GM23338 (cell line): ENCODE data around the gene LAMC2.

ENCODE experiments used
- CTCF ChIP-seq, 2 experiments: fragments of 200-600 bp in 1 of 2; sonication (generic) in 1 of 2; conservative IDR thresholded peaks; 2 replicates each; pipeline versions ENCODE4 v1.5.1 to v1.6.1; 2016 to 2017; ENCODE audit warnings: antibody characterized with exemption in 2 of 2, low read depth in 2 of 2, mild to moderate bottlenecking in 2 of 2, moderate library complexity in 1 of 2
- EZH2 ChIP-seq: fragments of 200-600 bp; sonication (generic); IDR thresholded peaks from one replicate; pipeline ENCODE4 v1.8.0; 2017; ENCODE audit warnings: antibody characterized with exemption, mild to moderate bottlenecking, low read depth; ENCODE audit not compliant: unreplicated experiment
- JUNB ChIP-seq: IDR thresholded peaks from one replicate; pipeline ENCODE4 v1.6.1; 2016; ENCODE audit warnings: antibody characterized with exemption; ENCODE audit not compliant: unreplicated experiment
- NANOG ChIP-seq: IDR thresholded peaks from 2 replicates; pipeline ENCODE4 v1.6.1; 2016; ENCODE audit warnings: antibody characterized with exemption, borderline replicate concordance
- POLR2AphosphoS5 ChIP-seq: IDR thresholded peaks from 2 replicates; pipeline ENCODE4 v1.6.1; 2016; ENCODE audit warnings: antibody characterized with exemption, low read depth
- REST ChIP-seq: IDR thresholded peaks from one replicate; pipeline ENCODE4 v1.6.1; 2018; ENCODE audit warnings: antibody characterized with exemption; ENCODE audit not compliant: unreplicated experiment
- TF ChIP-seq, protein P1 (sequence below): fragments of 250-450 bp; sonication (Bioruptor Pico); IDR thresholded peaks from 2 replicates; pipeline ENCODE4 v1.5.0; 2020; ENCODE audit warnings: mild to moderate bottlenecking, moderate library complexity

GRCh38 chr1:183149273-183149672, 36.8 kb upstream of the LAMC2 start:
- no peak for TF ChIP-seq NANOG
- TF ChIP-seq CTCF (conservative IDR thresholded peaks at IDR 0.05; ENCODE audit: low read depth in 2 of 2) = no peak
- TF ChIP-seq EZH2 = no peak
- no peak for TF ChIP-seq JUNB
- no peak for TF ChIP-seq REST
- TF ChIP-seq, protein P1, sequence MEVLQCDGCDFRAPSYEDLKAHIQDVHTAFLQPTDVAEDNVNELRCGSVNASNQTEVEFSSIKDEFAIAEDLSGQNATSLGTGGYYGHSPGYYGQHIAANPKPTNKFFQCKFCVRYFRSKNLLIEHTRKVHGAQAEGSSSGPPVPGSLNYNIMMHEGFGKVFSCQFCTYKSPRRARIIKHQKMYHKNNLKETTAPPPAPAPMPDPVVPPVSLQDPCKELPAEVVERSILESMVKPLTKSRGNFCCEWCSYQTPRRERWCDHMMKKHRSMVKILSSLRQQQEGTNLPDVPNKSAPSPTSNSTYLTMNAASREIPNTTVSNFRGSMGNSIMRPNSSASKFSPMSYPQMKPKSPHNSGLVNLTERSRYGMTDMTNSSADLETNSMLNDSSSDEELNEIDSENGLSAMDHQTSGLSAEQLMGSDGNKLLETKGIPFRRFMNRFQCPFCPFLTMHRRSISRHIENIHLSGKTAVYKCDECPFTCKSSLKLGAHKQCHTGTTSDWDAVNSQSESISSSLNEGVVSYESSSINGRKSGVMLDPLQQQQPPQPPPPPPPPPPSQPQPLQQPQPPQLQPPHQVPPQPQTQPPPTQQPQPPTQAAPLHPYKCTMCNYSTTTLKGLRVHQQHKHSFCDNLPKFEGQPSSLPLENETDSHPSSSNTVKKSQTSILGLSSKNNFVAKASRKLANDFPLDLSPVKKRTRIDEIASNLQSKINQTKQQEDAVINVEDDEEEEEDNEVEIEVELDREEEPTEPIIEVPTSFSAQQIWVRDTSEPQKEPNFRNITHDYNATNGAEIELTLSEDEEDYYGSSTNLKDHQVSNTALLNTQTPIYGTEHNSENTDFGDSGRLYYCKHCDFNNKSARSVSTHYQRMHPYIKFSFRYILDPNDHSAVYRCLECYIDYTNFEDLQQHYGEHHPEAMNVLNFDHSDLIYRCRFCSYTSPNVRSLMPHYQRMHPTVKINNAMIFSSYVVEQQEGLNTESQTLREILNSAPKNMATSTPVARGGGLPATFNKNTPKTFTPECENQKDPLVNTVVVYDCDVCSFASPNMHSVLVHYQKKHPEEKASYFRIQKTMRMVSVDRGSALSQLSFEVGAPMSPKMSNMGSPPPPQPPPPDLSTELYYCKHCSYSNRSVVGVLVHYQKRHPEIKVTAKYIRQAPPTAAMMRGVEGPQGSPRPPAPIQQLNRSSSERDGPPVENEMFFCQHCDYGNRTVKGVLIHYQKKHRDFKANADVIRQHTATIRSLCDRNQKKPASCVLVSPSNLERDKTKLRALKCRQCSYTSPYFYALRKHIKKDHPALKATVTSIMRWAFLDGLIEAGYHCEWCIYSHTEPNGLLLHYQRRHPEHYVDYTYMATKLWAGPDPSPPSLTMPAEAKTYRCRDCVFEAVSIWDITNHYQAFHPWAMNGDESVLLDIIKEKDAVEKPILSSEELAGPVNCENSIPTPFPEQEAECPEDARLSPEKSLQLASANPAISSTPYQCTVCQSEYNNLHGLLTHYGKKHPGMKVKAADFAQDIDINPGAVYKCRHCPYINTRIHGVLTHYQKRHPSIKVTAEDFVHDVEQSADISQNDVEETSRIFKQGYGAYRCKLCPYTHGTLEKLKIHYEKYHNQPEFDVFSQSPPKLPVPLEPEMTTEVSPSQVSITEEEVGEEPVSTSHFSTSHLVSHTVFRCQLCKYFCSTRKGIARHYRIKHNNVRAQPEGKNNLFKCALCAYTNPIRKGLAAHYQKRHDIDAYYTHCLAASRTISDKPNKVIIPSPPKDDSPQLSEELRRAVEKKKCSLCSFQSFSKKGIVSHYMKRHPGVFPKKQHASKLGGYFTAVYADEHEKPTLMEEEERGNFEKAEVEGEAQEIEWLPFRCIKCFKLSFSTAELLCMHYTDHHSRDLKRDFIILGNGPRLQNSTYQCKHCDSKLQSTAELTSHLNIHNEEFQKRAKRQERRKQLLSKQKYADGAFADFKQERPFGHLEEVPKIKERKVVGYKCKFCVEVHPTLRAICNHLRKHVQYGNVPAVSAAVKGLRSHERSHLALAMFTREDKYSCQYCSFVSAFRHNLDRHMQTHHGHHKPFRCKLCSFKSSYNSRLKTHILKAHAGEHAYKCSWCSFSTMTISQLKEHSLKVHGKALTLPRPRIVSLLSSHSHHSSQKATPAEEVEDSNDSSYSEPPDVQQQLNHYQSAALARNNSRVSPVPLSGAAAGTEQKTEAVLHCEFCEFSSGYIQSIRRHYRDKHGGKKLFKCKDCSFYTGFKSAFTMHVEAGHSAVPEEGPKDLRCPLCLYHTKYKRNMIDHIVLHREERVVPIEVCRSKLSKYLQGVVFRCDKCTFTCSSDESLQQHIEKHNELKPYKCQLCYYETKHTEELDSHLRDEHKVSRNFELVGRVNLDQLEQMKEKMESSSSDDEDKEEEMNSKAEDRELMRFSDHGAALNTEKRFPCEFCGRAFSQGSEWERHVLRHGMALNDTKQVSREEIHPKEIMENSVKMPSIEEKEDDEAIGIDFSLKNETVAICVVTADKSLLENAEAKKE (CRISPR knock-in tag) = no peak
- no peak for TF ChIP-seq POLR2AphosphoS5
